Activated gamma-delta T cell treated with anti-CD3 and anti-CD28 coated beads, Interleukin-2, amount 50 U/mL, for 16 hours (primary cell): ENCODE results near the gene EIF3F.

ENCODE experiments used
- DNase-seq: peaks from one replicate; pipeline ENCODE4 v3.0.0-alpha.2; 2020; ENCODE audit warnings: low read depth

Gene EIF3F

GRCh38 chr11:8023831-8024555, 36.9 kb downstream of the EIF3F start:
- DNase-seq: no peak

GRCh38 chr11:8025123-8025522, 38.0 kb downstream of the EIF3F start:
- no peak for DNase-seq

GRCh38 chr11:8025816-8026215, 38.7 kb downstream of the EIF3F start:
- DNase-seq: no peak

GRCh38 chr11:8026982-8027381, 39.8 kb downstream of the EIF3F start:
- DNase-seq: no peak

- no peak for DNase-seq
These were observed 41.6 kb downstream of the EIF3F start for GRCh38 chr11:8028766-8029165.

- no peak for DNase-seq
These were observed 43.5 kb downstream of the EIF3F start for GRCh38 chr11:8030526-8031247.

- DNase-seq: no peak
These were observed 44.3 kb downstream of the EIF3F start for GRCh38 chr11:8031248-8032115.

GRCh38 chr11:8032122-8032521, 45.0 kb downstream of the EIF3F start:
- no peak for DNase-seq

GRCh38 chr11:8032576-8033304, 45.6 kb downstream of the EIF3F start:
- DNase-seq: no peak

GRCh38 chr11:8033305-8034105, 46.4 kb downstream of the EIF3F start:
- peak; percentile 18 for DNase-seq

- DNase-seq: no peak
These were observed 47.0 kb downstream of the EIF3F start for GRCh38 chr11:8034106-8034585.

- DNase-seq: no peak
These were observed 47.6 kb downstream of the EIF3F start for GRCh38 chr11:8034604-8035190.

- DNase-seq: no peak
These were observed 48.2 kb downstream of the EIF3F start for GRCh38 chr11:8035200-8035855.

- DNase-seq: no peak
These were observed 49.1 kb downstream of the EIF3F start for GRCh38 chr11:8036002-8036802.

GRCh38 chr11:8036986-8037385, 49.8 kb downstream of the EIF3F start:
- no peak for DNase-seq

- DNase-seq: no peak
These were observed 51.3 kb downstream of the EIF3F start for GRCh38 chr11:8038393-8038792.

- no peak for DNase-seq
These were observed 51.8 kb downstream of the EIF3F start for GRCh38 chr11:8038811-8039529.

GRCh38 chr11:8039530-8040260, 52.6 kb downstream of the EIF3F start:
- no peak for DNase-seq
